ENCODE measurements around the gene DPYD. TPM values are rescaled to one million over a fixed set of nuclear protein-coding genes. Genes with fewer than 3 reads are reported as not detected.

Gene DPYD
- polyA plus RNA-seq, 1 of the 3 experiments (the other 2 are of a cell fraction), result 23.0 TPM

- ChIA-PET POLR2A (no interaction called here), CTCF (interaction anchor here (1.0 kb wide), 1 partner anchor 50 kb away, joined by 3 read pairs; no protein-coding TSS in a partner anchor)
- Histone ChIP-seq H3K36me3 (replicated peaks in 1 of 2; ENCODE audit: control insufficient read depth in 1 of 2, insufficient read depth in 2 of 2, low read length in 1 of 2) (peaks cover 14 to 82% of the 10 kb centered on the region in 2 experiments), H3K27ac (ENCODE audit: low read depth in 2 of 2, low read length in 1 of 2) (no peak overlapping the region), H3K4me3 (ENCODE audit: low read depth in 2 of 2, low read length in 1 of 2) (no peak overlapping the region), H3K27me3 (ENCODE audit: insufficient read depth) (no peaks in the 10 kb centered on the region), H2AFZ (ENCODE audit: low read depth) (no peak overlapping the region), H3K79me2 (ENCODE audit: insufficient read depth) (peaks cover 6% of the 10 kb centered on the region; the same call in 1 of the 2 replicates), H3K4me1 (ENCODE audit: control insufficient read depth in 1 of 2, insufficient read depth in 2 of 2, low read depth in 1 of 2, low read length in 1 of 2) (peaks cover 0 to 4% of the 10 kb centered on the region in 2 experiments; a peak in 2 of 4 replicates), H3K9me3 (no peaks in the 10 kb centered on the region), H3K4me2 (no peak overlapping the region), H4K20me1 (ENCODE audit: insufficient read depth) (no peaks in the 10 kb centered on the region), H3K9ac (no peak overlapping the region), H3K9me2 (no peaks in the 10 kb centered on the region), H3F3A (replicated peaks; ENCODE audit: insufficient read depth) (peaks cover 13% of the 10 kb centered on the region)
- WGBS (ENCODE audit: low lambda C conversion rate), result 89% methylated on average over 4 of the region's 4 CpGs
- no peak for DNase-seq
- TF ChIP-seq MXI1 (IDR thresholded peaks at IDR 0.05; ENCODE audit: low read depth, low read length) (no peak), USF2 (IDR thresholded peaks at IDR 0.05; ENCODE audit: borderline replicate concordance, low read depth, low read length) (no peak), TCF12 (IDR thresholded peaks at IDR 0.05) (no peak), FOXJ3 (CRISPR knock-in tag; IDR thresholded peaks at IDR 0.05) (no peak)
Observed at GRCh38 chr1:97677702-97678101, 243.1 kb downstream of the DPYD start.

GRCh38 chr1:97674517-97674916 lies 246.3 kb downstream of the DPYD start:
- Histone ChIP-seq H2AFZ (ENCODE audit: low read depth) (no peak overlapping the region), H3K27me3 (ENCODE audit: insufficient read depth) (no peaks in the 10 kb centered on the region), H3K9ac (no peak overlapping the region), H3K4me1 (ENCODE audit: control insufficient read depth in 1 of 2, insufficient read depth in 2 of 2, low read depth in 1 of 2, low read length in 1 of 2) (peaks cover 0 to 2% of the 10 kb centered on the region in 2 experiments; a peak in 1 of 4 replicates), H3K9me3 (peaks cover 12% of the 10 kb centered on the region), H3K79me2 (ENCODE audit: insufficient read depth) (no peaks in the 10 kb centered on the region), H3K4me2 (no peak overlapping the region), H3K27ac (ENCODE audit: low read depth in 2 of 2, low read length in 1 of 2) (no peak overlapping the region), H3K9me2 (no peaks in the 10 kb centered on the region), H3F3A (replicated peaks; ENCODE audit: insufficient read depth) (peaks cover 29% of the 10 kb centered on the region), H3K36me3 (replicated peaks in 1 of 2; ENCODE audit: control insufficient read depth in 1 of 2, insufficient read depth in 2 of 2, low read length in 1 of 2) (peaks cover 14 to 80% of the 10 kb centered on the region in 2 experiments), H3K4me3 (ENCODE audit: low read depth in 2 of 2, low read length in 1 of 2) (no peak overlapping the region), H4K20me1 (ENCODE audit: insufficient read depth) (no peaks in the 10 kb centered on the region)
- ChIA-PET POLR2A (no interaction called here), CTCF (no interaction called here)
- TF ChIP-seq TAF1 (IDR thresholded peaks at IDR 0.05; ENCODE audit: borderline replicate concordance, low read depth, low read length), result no peak
- no peak for TF ChIP-seq RAD21 (IDR thresholded peaks at IDR 0.05; ENCODE audit: low read length)
- WGBS (ENCODE audit: low lambda C conversion rate), result 95% methylated on average over 4 of the region's 4 CpGs
- DNase-seq, result no peak

GRCh38 chr1:97668945-97669344 lies 251.9 kb downstream of the DPYD start:
- Histone ChIP-seq H3K79me2 (ENCODE audit: insufficient read depth) (no peaks in the 10 kb centered on the region; the same call in 1 of the 2 replicates), H4K20me1 (ENCODE audit: insufficient read depth) (no peaks in the 10 kb centered on the region), H3K9me3 (peaks cover 12% of the 10 kb centered on the region), H3K9me2 (no peaks in the 10 kb centered on the region), H3K27ac (ENCODE audit: low read depth in 2 of 2, low read length in 1 of 2) (no peak overlapping the region), H2AFZ (ENCODE audit: low read depth) (no peak overlapping the region), H3K4me1 (ENCODE audit: control insufficient read depth in 1 of 2, insufficient read depth in 2 of 2, low read depth in 1 of 2, low read length in 1 of 2) (peaks cover 0 to 6% of the 10 kb centered on the region in 2 experiments; a peak in 2 of 4 replicates), H3K27me3 (ENCODE audit: insufficient read depth) (no peaks in the 10 kb centered on the region), H3K9ac (no peak overlapping the region), H3K4me2 (no peak overlapping the region), H3K4me3 (ENCODE audit: low read depth in 2 of 2, low read length in 1 of 2) (no peak overlapping the region), H3K36me3 (replicated peaks in 1 of 2; ENCODE audit: control insufficient read depth in 1 of 2, insufficient read depth in 2 of 2, low read length in 1 of 2) (peaks cover 0 to 68% of the 10 kb centered on the region in 2 experiments), H3F3A (replicated peaks; ENCODE audit: insufficient read depth) (peaks cover 31% of the 10 kb centered on the region)
- POLR2A ChIA-PET, result no interaction called here
- TF ChIP-seq RAD21 (IDR thresholded peaks at IDR 0.05; ENCODE audit: low read length) (peak; percentile 50), USF2 (IDR thresholded peaks at IDR 0.05; ENCODE audit: borderline replicate concordance, low read depth, low read length) (no peak), GABPA (IDR thresholded peaks at IDR 0.05; ENCODE audit: low read depth) (no peak), RCOR1 (IDR thresholded peaks at IDR 0.05; ENCODE audit: low read length) (no peak), POLR2AphosphoS5 (IDR thresholded peaks at IDR 0.05; ENCODE audit: low read depth, low read length) (no peak), CTCF (IDR thresholded peaks at IDR 0.05) (peak; percentile 40), TCF12 (IDR thresholded peaks at IDR 0.05) (peak; percentile 56; the same call in 1 of the 2 replicates), NRF1 (IDR thresholded peaks at IDR 0.05; ENCODE audit: low read depth, low read length) (no peak), NFIC (IDR thresholded peaks at IDR 0.05; ENCODE audit: borderline replicate concordance) (no peak), TEAD4 (IDR thresholded peaks at IDR 0.05; ENCODE audit: borderline replicate concordance, insufficient read depth) (no peak)
- 50% methylated on average over 2 of the region's 2 CpGs for WGBS (ENCODE audit: low lambda C conversion rate)
- DNase-seq, result peak; percentile 4
- CTCF ChIA-PET, result no interaction called here
